ENCODE data around the gene MBD5. TPM values are rescaled to one million over a fixed set of nuclear protein-coding genes. Genes with fewer than 3 reads are reported as not detected.

MBD5 gene
- total RNA-seq, 1 donor from 2014 or later, result 100 TPM

- Mint-ChIP-seq H3K27me3 (ENCODE audit: low read depth) (no peaks in the 10 kb centered on the region), H3K36me3 (peaks cover 56% of the 10 kb centered on the region), H3K4me3 (no peak overlapping the region), H3K9me3 (peaks cover 28% of the 10 kb centered on the region), H3K4me1 (no peaks in the 10 kb centered on the region), H3K27ac (no peak overlapping the region)
- DNase-seq (ENCODE audit: low spot score in 2 of 2, unreplicated experiment in 2 of 2), result no peak
- TF ChIP-seq CTCF (IDR thresholded peaks at IDR 0.05; ENCODE audit: unreplicated experiment), result no peak
Observed at GRCh38 chr2:148251993-148252392, 231.1 kb downstream of the MBD5 start.

- Mint-ChIP-seq H3K9me3 (peaks cover 28% of the 10 kb centered on the region), H3K27ac (no peak overlapping the region), H3K36me3 (peaks cover 61% of the 10 kb centered on the region), H3K4me3 (no peak overlapping the region), H3K27me3 (ENCODE audit: low read depth) (no peaks in the 10 kb centered on the region), H3K4me1 (no peaks in the 10 kb centered on the region)
- DNase-seq (ENCODE audit: low spot score in 2 of 2, unreplicated experiment in 2 of 2), result no peak
- TF ChIP-seq CTCF (IDR thresholded peaks at IDR 0.05; ENCODE audit: unreplicated experiment), result no peak
Observed at GRCh38 chr2:148252646-148253045, 231.8 kb downstream of the MBD5 start.

- Mint-ChIP-seq H3K27me3 (ENCODE audit: low read depth) (no peaks in the 10 kb centered on the region), H3K36me3 (peaks cover 72% of the 10 kb centered on the region), H3K9me3 (peaks cover 33% of the 10 kb centered on the region), H3K4me1 (no peaks in the 10 kb centered on the region), H3K27ac (no peak overlapping the region), H3K4me3 (no peak overlapping the region)
- no peak for TF ChIP-seq CTCF (IDR thresholded peaks at IDR 0.05; ENCODE audit: unreplicated experiment)
- DNase-seq (ENCODE audit: low spot score in 2 of 2, unreplicated experiment in 2 of 2), result no peak
Observed at GRCh38 chr2:148253685-148254084, 232.8 kb downstream of the MBD5 start.

GRCh38 chr2:148255929-148256328, 235.0 kb downstream of the MBD5 start:
- H3K9me3 Mint-ChIP-seq, result peaks cover 48% of the 10 kb centered on the region
- no peaks in the 10 kb centered on the region for H3K4me1 Mint-ChIP-seq
- no peak for DNase-seq (ENCODE audit: low spot score in 2 of 2, unreplicated experiment in 2 of 2)
- no peak for TF ChIP-seq CTCF (IDR thresholded peaks at IDR 0.05; ENCODE audit: unreplicated experiment)
- H3K27ac Mint-ChIP-seq, result no peak overlapping the region
- peaks cover 87% of the 10 kb centered on the region for H3K36me3 Mint-ChIP-seq
- H3K4me3 Mint-ChIP-seq, result no peak overlapping the region
- no peaks in the 10 kb centered on the region for H3K27me3 Mint-ChIP-seq (ENCODE audit: low read depth)

GRCh38 chr2:148257276-148257675, 236.4 kb downstream of the MBD5 start:
- Mint-ChIP-seq H3K27ac (no peak overlapping the region), H3K4me1 (no peaks in the 10 kb centered on the region), H3K4me3 (no peak overlapping the region), H3K27me3 (ENCODE audit: low read depth) (no peaks in the 10 kb centered on the region), H3K36me3 (peaks cover 79% of the 10 kb centered on the region), H3K9me3 (peaks cover 42% of the 10 kb centered on the region)
- DNase-seq (ENCODE audit: low spot score in 2 of 2, unreplicated experiment in 2 of 2), result no peak
- TF ChIP-seq CTCF (IDR thresholded peaks at IDR 0.05; ENCODE audit: unreplicated experiment), result no peak

GRCh38 chr2:148258124-148258523, 237.2 kb downstream of the MBD5 start:
- Mint-ChIP-seq H3K9me3 (peaks cover 37% of the 10 kb centered on the region), H3K4me3 (no peak overlapping the region), H3K27ac (no peak overlapping the region), H3K27me3 (ENCODE audit: low read depth) (no peaks in the 10 kb centered on the region), H3K36me3 (peaks cover 70% of the 10 kb centered on the region), H3K4me1 (no peaks in the 10 kb centered on the region)
- no peak for DNase-seq (ENCODE audit: low spot score in 2 of 2, unreplicated experiment in 2 of 2)
- TF ChIP-seq CTCF (IDR thresholded peaks at IDR 0.05; ENCODE audit: unreplicated experiment), result no peak
